HepG2 (cell line): Measurements from ENCODE around the gene RPTOR. TPM values are rescaled to one million over a fixed set of nuclear protein-coding genes. Genes with fewer than 3 reads are reported as not detected.

Source experiments
- ATAC-seq: fragments of 200-7000 bp; cut with Tn5 transposase; 3 replicates; pipeline ENCODE4 v1.9.1; 2020; ENCODE audit warnings: mild to moderate bottlenecking, moderate library complexity
- BruUV-seq: library from RNA; stranded (reverse); fragments of 400-500 nt; replicated peaks from 2 replicates; lab custom pipeline; 2021; lab: Mats Ljungman, UMichigan
- CTCF ChIA-PET: fragments of 300-600 bp; formaldehyde crosslinking; extraction: SDS; loops from one replicate; lab custom pipeline; 2021; ENCODE audit warnings: low total read pairs, inconsistent platforms, low intra/inter-chr PET ratio; lab: Yijun Ruan, JAX
- POLR2A ChIA-PET: fragments of 350-600 bp; sonication (Branson Sonifier 250); formaldehyde crosslinking; loops from one replicate; lab custom pipeline; 2020; ENCODE audit warnings: antibody characterized with exemption, inconsistent platforms; lab: Yijun Ruan, JAX
- DNase-seq: peaks from one replicate; pipeline ENCODE4 v3.0.0-alpha.2; 2015; ENCODE audit warnings: low spot score
- FAIRE-seq: peaks from 3 replicates; lab custom pipeline; 2011; peaks lifted over from hg19 to GRCh38; lab: Jason Lieb, UNC
- H2AFZ ChIP-seq: one replicate; pipeline ENCODE4 v1.6.1; 2011; ENCODE audit warnings: low read length, inconsistent platforms
- H3K27ac ChIP-seq: fragments of 300-600 bp; 3 replicates; pipeline ENCODE4 v1.8.0; 2011; ENCODE audit warnings: mixed run types, mild to moderate bottlenecking, mixed read lengths, low read length, inconsistent platforms; ENCODE audit not compliant: insufficient read depth; ENCODE audit errors: extremely low read length
- H3K27me3 ChIP-seq, 2 experiments: fragments of 200-600 bp in 1 of 2; 2 replicates in 1 of 2; 3 replicates in 1 of 2; pipeline versions ENCODE4 v1.6.0 to v1.8.0; 2011; ENCODE audit warnings: low read length in 2 of 2, mild to moderate bottlenecking in 2 of 2, moderate library complexity in 2 of 2, inconsistent platforms in 1 of 2; ENCODE audit not compliant: insufficient read depth in 2 of 2, control insufficient read depth in 1 of 2
- H3K36me3 ChIP-seq, 2 experiments: fragments of 200-600 bp in 1 of 2; replicated peaks in 1 of 2; 2 replicates in 1 of 2; 3 replicates in 1 of 2; pipeline versions ENCODE4 v1.5.1 to v1.8.0; 2011; ENCODE audit warnings: low read length in 2 of 2, inconsistent platforms in 1 of 2; ENCODE audit not compliant: insufficient read depth in 2 of 2, control insufficient read depth in 1 of 2
- H3K4me1 ChIP-seq: 2 replicates; pipeline ENCODE4 v1.5.1; 2012; ENCODE audit warnings: low read length, inconsistent platforms; ENCODE audit not compliant: insufficient read depth
- H3K4me2 ChIP-seq: 2 replicates; pipeline ENCODE4 v1.6.0; 2011; ENCODE audit warnings: low read depth, low read length, inconsistent platforms
- H3K4me3 ChIP-seq, 3 experiments: fragments of 200-600 bp in 1 of 3; sonication (generic), shearing (Covaris generic) in 1 of 3; replicated peaks in 1 of 3; 2 replicates each; pipeline ENCODE4 v1.5.1; 2011 to 2016; ENCODE audit warnings: low read length in 3 of 3, inconsistent platforms in 2 of 3, low read depth in 2 of 3, mild to moderate bottlenecking in 2 of 3, control low read depth in 1 of 3, mixed read lengths in 1 of 3; ENCODE audit not compliant: insufficient read depth in 1 of 3
- H3K79me2 ChIP-seq: one replicate; pipeline ENCODE4 v1.6.1; 2011; ENCODE audit warnings: low read length, inconsistent platforms; ENCODE audit not compliant: insufficient read depth
- H3K9ac ChIP-seq: 2 replicates; pipeline ENCODE4 v1.6.0; 2011; ENCODE audit warnings: mild to moderate bottlenecking, low read depth, low read length, inconsistent platforms; ENCODE audit not compliant: insufficient read depth
- H3K9me3 ChIP-seq: 2 replicates; pipeline ENCODE4 v1.5.1; 2012; ENCODE audit warnings: mild to moderate bottlenecking, low read length
- H4K20me1 ChIP-seq: 2 replicates; pipeline ENCODE4 v1.6.0; 2011; ENCODE audit warnings: inconsistent platforms, mild to moderate bottlenecking, low read length, moderate library complexity; ENCODE audit not compliant: insufficient read depth
- HHEX ChIP-seq: IDR thresholded peaks from 2 replicates; pipeline ENCODE4 v1.6.1; 2016; ENCODE audit warnings: control low read depth
- NFRKB ChIP-seq: fragments of 450-650 bp; IDR thresholded peaks from 2 replicates; pipeline ENCODE4 v1.6.1; 2017
- ZNF816 ChIP-seq: sonication (generic); formaldehyde crosslinking; IDR thresholded peaks from 2 replicates; pipeline ENCODE4 v1.8.0; 2022; ENCODE audit warnings: missing genetic modification reagents, mild to moderate bottlenecking, borderline replicate concordance
- WGBS: methylation state at CpG from one replicate; pipeline ENCODE4 v1.1.6; 2017; ENCODE audit warnings: low lambda C conversion rate; 5-methylcytosine and 5-hydroxymethylcytosine counted together
- in situ Hi-C: cut with HindIII; loops from 2 replicates; pipeline ENCODE4 v1.10.0; 2017; ENCODE audit warnings: low pct_unique_long_range_greater_than_20kb; ENCODE audit not compliant: extremely low pct_ligation_motif_present
- intact Hi-C: fragments of 100-400 bp; cut with micrococcal nuclease; formaldehyde crosslinking; loops from one replicate; pipeline ENCODE4 v1.10.0; 2022; ENCODE audit not compliant: unreplicated experiment
- polyA plus RNA-seq, 8 experiments: library from polyadenylated mRNA; depleted of rRNA in 3 of 8; stranded (reverse) in 7 of 8; unstranded in 1 of 8; fragments of >200 nt; fragmentation: Illumina TruSeq in 4 of 8; extraction: Trizol in 4 of 8; gene quantifications; 2 replicates each; pipeline versions ENCODE4 v1.2.1 to v1.2.3, GENCODE V29; 2011 to 2016; ENCODE audit warnings: low read depth in 4 of 8, missing spikeins in 1 of 8, mixed read lengths in 1 of 8; ENCODE audit not compliant: insufficient read depth in 1 of 8
- total RNA-seq, 5 experiments: library from RNA; depleted of rRNA; stranded (reverse); fragments of >200 nt; fragmentation: Illumina TruSeq; extraction: Trizol; gene quantifications; 2 replicates each; pipeline ENCODE4 v1.2.3, GENCODE V29; 2016; ENCODE audit warnings: low read depth in 1 of 5
- TF ChIP-seq, protein P1 (sequence below): sonication (generic); formaldehyde crosslinking; IDR thresholded peaks from 2 replicates; pipeline ENCODE4 v1.4.0; 2020; ENCODE audit warnings: mild to moderate bottlenecking, missing genetic modification reagents
- TF ChIP-seq, protein P2 (sequence below), 2 experiments: sonication (generic) in 1 of 2; formaldehyde crosslinking in 1 of 2; IDR thresholded peaks; 2 replicates each; pipeline versions ENCODE4 v1.5.1 to v1.6.1; 2011 to 2020; ENCODE audit warnings: borderline replicate concordance in 1 of 2, low read depth in 1 of 2, low read length in 1 of 2, mild to moderate bottlenecking in 1 of 2, missing genetic modification reagents in 1 of 2, moderate library complexity in 1 of 2

Gene RPTOR
- total and polyA plus RNA-seq, 2 of the 13 experiments (the other 11 are each of a cell fraction or from before 2014, with no cell fraction given): 6.6 to 25.3 TPM

DNA sequence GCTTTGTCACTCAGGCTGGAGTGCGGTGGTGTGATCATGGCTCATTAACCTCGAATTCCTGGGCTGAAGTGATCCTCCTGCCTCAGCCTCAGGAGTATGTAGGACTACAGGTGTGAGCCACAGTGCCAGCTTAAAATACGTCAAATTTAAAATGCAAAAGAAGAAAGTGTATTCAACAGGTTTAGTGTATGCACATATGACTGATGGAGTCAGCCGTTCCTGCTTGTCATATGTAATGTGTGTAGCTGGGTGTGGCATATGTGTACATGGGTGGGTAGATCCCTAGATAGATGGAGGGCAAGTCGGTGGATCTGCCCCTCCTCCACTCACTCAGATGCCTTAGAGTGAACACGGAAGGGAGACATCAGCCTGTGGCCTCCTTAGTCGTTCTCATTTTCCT, 111.0 kb downstream of the RPTOR start:
- TF ChIP-seq, protein P1, sequence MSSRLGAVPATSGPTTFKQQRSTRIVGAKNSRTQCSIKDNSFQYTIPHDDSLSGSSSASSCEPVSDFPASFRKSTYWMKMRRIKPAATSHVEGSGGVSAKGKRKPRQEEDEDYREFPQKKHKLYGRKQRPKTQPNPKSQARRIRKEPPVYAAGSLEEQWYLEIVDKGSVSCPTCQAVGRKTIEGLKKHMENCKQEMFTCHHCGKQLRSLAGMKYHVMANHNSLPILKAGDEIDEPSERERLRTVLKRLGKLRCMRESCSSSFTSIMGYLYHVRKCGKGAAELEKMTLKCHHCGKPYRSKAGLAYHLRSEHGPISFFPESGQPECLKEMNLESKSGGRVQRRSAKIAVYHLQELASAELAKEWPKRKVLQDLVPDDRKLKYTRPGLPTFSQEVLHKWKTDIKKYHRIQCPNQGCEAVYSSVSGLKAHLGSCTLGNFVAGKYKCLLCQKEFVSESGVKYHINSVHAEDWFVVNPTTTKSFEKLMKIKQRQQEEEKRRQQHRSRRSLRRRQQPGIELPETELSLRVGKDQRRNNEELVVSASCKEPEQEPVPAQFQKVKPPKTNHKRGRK (CRISPR knock-in tag): no peak
- TF ChIP-seq ZNF816 (CRISPR knock-in tag): no peak
- no peak for TF ChIP-seq NFRKB
- TF ChIP-seq, protein P2, sequence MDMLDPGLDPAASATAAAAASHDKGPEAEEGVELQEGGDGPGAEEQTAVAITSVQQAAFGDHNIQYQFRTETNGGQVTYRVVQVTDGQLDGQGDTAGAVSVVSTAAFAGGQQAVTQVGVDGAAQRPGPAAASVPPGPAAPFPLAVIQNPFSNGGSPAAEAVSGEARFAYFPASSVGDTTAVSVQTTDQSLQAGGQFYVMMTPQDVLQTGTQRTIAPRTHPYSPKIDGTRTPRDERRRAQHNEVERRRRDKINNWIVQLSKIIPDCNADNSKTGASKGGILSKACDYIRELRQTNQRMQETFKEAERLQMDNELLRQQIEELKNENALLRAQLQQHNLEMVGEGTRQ (IDR thresholded peaks at IDR 0.05; ENCODE audit: low read depth, low read length): no peak
- TF ChIP-seq, protein P2 (CRISPR knock-in tag; IDR thresholded peaks at IDR 0.05; ENCODE audit: borderline replicate concordance): no peak
- no peak for TF ChIP-seq HHEX (CRISPR knock-in tag)
- no peak for FAIRE-seq
- in situ Hi-C loops: no loop called here
- no peaks in the 10 kb centered on the region for H3K27me3 ChIP-seq
- BruUV-seq: no TSS peak
- peaks cover 74% of the 10 kb centered on the region for H3K79me2 ChIP-seq
- no peaks in the 10 kb centered on the region for H3K36me3 ChIP-seq
- no peak for DNase-seq
- intact Hi-C loops: no loop called here
- no peaks in the 10 kb centered on the region for H3K9me3 ChIP-seq
- ChIA-PET POLR2A (no interaction called here), CTCF (no interaction called here)
- H3K9ac ChIP-seq: no peak overlapping the region
- H3K4me3 ChIP-seq: no peak overlapping the region
- peaks cover 43% of the 10 kb centered on the region for H3K4me1 ChIP-seq
- no peak for ATAC-seq
- H3K27ac ChIP-seq: no peak overlapping the region
- WGBS: 97% methylated on average over 7 of the region's 7 CpGs
- H2AFZ ChIP-seq: no peak overlapping the region
- no peaks in the 10 kb centered on the region; the same call in 1 of the 2 replicates for H4K20me1 ChIP-seq
- H3K4me2 ChIP-seq: no peak overlapping the region
